Activated naive CD4-positive, alpha-beta T cell treated with anti-CD3 and anti-CD28 coated beads, Interleukin-2, amount 50 U/mL, for 16 hours (primary cell): Measurements from ENCODE around the gene GCM1.

Source experiments
- DNase-seq: peaks from one replicate; pipeline ENCODE4 v3.0.0-alpha.2; 2020

The GCM1 gene

GRCh38 chr6:53103993-53104675 lies 44.5 kb downstream of the GCM1 start:
- no peak for DNase-seq

GRCh38 chr6:53101006-53101405 lies 47.6 kb downstream of the GCM1 start:
- DNase-seq: no peak

- no peak for DNase-seq
Measured at GRCh38 chr6:53100561-53100960, 48.1 kb downstream of the GCM1 start.

- no peak for DNase-seq
Measured at GRCh38 chr6:53095716-53096115, 52.9 kb downstream of the GCM1 start.

- no peak for DNase-seq
Measured at GRCh38 chr6:53095270-53095669, 53.4 kb downstream of the GCM1 start.

- DNase-seq: no peak
Measured at GRCh38 chr6:53090576-53090975, 58.1 kb downstream of the GCM1 start.

GRCh38 chr6:53089948-53090347 lies 58.7 kb downstream of the GCM1 start:
- no peak for DNase-seq

GRCh38 chr6:53086302-53086701 lies 62.3 kb downstream of the GCM1 start:
- no peak for DNase-seq

- DNase-seq: no peak
Measured at GRCh38 chr6:53080813-53081212, 67.8 kb downstream of the GCM1 start.
